Stimulated activated CD8-positive, alpha-beta memory T cell treated with anti-CD3 and anti-CD28 coated beads, Interleukin-4, amount 100 ng/mL, for 1 hour (primary cell): Measurements from ENCODE around the gene DNAJC5.
"Not testable (repeated sequence)": the region's sequence is repeated elsewhere in the genome, so short reads cannot be mapped to it uniquely, and the experiment has no call there.

Experiments used
- DNase-seq, 2 donors: peaks; one replicate each; pipeline ENCODE4 v3.0.0-alpha.2; 2020; ENCODE audit warnings: low read depth in 2 of 2, low spot score in 1 of 2

DNAJC5 gene

GRCh38 chr20:63903796-63904561 is 9.1 kb downstream of the DNAJC5 start:
- DNase-seq = no peak

DNA sequence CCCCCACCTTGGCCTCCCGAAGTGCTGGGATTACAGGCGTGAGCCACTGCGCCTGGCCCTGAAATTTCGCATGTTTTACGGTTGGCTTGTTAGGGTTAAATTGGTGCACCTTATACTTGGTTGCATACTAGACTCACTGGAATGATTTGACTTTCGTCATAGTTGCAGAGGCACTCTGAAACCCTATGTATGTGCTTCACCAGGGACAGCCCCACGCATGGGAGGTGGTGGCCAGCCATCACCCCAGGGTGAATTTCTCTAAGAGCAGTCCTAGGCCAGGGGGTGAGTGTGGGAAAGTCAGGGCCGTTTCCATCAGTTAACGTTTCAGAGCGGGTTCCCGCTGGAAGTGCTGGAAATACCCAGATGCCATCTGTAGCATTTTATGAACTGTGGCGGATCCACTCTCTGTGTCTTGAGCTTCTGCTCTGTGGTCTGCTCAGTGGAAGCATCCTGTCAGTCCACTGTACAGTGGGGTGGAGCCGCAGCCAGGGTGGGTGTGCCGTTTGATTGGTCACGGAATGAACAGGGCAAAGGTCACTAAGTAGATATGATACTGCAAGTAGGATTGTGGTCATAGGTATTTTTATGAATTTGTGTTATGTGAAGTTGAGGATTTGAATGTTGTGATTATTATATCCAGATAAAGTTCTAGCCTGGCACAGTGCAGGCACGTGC is 13.2 kb downstream of the DNAJC5 start:
- DNase-seq = no peak

DNA sequence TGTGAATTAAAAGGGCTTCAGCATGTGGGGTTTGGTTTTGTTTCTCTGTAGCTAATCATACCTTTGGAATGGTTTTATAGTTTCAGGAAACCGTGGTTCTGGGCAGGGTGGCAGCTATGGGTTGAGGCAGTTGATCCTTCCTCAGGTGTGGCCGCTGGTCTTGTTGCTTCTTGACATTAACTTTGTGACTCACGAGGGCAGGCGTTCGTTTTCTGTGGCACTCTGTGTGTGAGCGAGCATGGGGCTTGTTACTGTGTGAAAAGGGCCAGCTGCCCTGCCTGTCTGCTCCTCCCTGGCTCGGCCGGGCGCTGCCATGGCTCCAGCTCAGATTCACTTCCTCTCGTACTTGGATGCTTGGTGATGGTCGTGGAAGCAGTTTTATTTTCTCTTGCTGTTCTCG is 16.2 kb downstream of the DNAJC5 start:
- no peak for DNase-seq

GRCh38 chr20:63913768-63914167 is 18.8 kb downstream of the DNAJC5 start:
- DNase-seq = no peak

GRCh38 chr20:63915471-63915870 is 20.5 kb downstream of the DNAJC5 start:
- no peak for DNase-seq

DNA sequence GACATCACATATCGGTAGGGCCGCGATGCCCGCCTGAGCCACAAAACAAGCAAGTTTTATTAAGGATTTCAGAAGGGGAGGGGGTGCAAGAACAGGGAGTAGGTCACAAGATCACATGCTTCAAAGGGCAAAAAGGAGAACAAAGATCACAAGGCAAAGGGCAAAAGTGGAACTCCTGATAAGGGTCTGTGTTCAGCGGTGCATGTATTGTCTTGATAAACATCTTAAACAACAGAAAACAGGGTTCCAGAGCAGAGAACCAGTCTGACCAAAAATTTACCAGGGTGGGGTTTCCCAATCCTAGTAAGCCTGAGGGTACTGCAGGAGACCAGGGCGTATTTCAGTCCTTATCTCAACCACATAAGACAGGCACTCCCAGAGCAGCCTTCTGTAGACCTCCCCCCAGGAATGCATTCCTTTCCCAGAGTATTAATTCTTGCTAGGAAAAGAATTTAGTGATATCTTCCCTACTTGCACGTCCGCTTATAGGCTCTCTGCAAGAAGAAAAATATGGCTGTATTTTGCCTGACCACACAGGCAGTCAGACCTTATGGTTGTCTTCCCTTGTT is 21.5 kb downstream of the DNAJC5 start:
- not testable (repeated sequence) for DNase-seq

- no peak for DNase-seq
Measured at GRCh38 chr20:63917811-63918210, 22.9 kb downstream of the DNAJC5 start.

DNA sequence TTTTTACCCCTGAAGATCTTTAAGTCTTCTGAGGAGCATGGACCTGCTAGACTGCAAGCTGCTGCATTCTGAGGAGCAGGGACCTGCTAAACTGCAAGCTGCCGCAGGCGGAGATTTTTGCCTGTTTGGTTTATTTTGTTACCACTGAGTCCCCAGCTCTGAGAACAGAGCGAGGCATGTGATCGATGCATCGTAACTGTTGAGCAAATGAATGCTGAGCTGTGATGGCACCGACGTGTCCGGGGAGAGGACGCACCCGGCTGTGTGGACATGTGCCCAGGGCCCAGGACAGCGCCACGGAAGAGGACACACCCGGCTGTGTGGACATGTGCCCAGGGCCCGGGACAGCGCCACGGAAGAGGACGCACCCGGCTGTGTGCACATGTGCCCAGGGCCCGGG is 24.2 kb downstream of the DNAJC5 start:
- DNase-seq = no peak

DNA sequence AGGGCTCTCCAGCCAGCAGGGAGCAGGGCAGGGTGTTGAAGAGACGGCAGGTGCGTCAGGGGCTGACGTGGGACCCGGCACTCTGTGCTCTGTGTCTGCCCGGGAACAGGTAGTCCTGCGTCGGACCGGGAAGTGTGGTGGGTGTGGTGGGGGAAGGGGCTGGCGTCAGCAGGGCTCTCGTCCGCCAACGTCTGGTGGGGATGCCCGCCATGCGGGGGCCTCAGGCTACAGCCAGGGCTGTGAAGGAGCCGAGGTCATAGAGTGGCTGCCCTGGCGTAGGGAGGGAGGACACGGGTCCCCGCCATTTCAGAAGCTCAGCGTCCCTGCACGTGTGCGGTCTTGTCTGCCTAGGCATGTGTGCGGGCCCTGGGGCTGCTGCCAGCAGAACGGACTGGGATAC is 25.3 kb downstream of the DNAJC5 start:
- no peak for DNase-seq

- no peak for DNase-seq
Measured at GRCh38 chr20:63923651-63924050, 28.7 kb downstream of the DNAJC5 start.

GRCh38 chr20:63924241-63924640 is 29.3 kb downstream of the DNAJC5 start:
- no peak for DNase-seq

- no peak for DNase-seq
Measured at GRCh38 chr20:63926298-63926697, 31.4 kb downstream of the DNAJC5 start.

DNA sequence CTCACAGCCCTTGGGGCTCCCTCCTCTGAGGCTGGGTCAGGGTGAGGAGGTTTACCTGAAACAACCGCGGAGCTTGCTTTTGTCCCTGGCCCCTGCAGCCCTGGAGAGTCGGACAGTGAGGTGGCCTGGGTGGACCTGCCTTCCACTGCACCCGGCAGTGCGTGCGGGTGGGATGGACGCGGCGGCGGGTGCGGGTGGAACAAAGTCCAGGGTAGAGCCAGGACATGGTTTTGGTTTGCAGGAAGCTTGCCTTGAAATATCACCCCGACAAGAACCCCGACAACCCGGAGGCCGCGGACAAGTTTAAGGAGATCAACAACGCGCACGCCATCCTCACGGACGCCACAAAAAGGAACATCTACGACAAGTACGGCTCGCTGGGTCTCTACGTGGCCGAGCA is 34.1 kb downstream of the DNAJC5 start:
- DNase-seq = no peak

DNA sequence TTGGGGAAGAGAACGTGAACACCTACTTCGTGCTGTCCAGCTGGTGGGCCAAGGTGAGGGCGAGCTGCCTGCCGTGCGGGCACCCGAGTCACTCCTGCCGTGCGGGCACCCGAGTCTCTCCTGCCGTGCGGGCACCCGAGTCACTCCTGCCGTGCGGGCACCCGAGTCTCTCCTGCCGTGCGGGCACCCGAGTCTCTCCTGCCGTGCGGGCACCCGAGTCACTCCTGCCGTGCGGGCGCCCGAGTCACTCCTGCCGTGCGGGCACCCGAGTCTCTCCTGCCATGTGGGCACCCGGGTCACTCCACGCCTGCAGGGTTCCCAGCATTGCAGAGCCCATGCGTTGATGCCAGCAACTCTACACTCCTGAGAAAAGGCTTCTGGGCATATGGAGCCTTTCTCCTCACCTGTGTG is 34.6 kb downstream of the DNAJC5 start:
- DNase-seq = not testable (repeated sequence)

- DNase-seq = no peak
Measured at GRCh38 chr20:63930971-63931553, 36.1 kb downstream of the DNAJC5 start.

DNA sequence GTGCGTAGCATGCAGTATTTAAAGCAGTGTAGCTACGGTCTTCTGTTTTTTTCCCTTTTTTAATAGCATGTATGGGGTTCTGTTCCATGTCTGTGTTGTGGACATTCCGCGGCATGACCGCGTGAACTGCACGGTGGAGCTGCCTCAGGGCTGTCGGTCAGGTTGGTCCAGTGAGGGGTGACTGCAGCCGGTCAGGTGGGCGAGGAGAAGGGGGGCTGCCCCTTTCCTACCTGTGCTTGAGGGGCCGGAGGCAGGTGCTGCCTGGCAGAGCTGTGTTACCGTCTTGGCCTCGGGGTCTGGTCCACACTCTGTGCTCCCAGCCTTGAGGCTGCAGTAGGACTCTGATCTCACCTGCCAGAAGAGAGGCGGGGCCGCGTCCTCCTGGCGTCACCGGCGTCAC is 36.8 kb downstream of the DNAJC5 start:
- no peak for DNase-seq

DNA sequence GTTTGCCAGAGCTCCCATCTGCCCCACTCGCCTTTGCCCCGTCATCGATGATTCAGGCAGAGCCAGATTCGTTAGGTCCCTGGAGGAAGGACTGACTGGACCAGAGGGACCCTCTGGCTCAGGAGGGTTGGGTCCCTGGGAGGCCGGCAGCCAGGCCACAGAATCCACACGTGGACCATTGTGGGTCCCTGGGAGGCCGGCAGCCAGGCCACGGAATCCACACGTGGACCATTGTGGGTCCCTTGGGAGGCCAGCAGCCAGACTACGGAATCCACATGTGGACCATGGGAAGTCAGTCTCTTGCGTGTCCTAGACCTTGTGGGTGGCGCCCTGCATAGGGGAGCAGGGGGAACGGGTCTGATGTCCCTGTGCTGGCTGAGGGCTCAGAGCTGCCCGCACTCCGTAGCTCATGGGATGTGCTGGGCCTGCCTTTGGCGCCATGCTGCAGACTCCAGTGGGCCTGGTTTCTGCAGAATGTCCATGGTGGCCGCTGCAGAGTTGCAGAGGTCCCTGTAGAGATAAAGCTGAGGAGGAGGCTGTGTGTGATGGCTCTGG is 37.8 kb downstream of the DNAJC5 start:
- DNase-seq = no peak

DNA sequence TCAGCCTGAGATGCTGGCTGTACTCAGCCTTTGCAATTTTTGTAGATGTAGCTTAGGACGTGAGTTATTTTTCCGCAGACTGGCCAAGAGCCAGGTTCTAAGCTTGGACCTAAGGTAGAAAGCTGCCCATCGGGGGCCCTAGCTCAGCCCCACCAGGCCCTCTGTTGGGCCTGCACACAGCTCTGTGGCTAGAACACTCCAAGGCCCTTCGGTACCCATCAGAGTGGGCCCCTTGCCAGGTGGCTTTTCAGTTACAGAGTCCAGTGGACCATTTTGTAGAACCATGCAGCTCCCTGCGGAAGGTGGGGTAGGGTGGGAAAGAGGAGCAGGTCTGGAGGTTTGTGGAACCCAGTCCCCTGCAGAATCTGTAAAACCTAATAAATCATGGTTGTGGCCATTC is 38.7 kb downstream of the DNAJC5 start:
- no peak for DNase-seq

GRCh38 chr20:63934271-63935068 is 39.5 kb downstream of the DNAJC5 start:
- DNase-seq = no peak

GRCh38 chr20:63935447-63935846 is 40.5 kb downstream of the DNAJC5 start:
- no peak for DNase-seq

DNA sequence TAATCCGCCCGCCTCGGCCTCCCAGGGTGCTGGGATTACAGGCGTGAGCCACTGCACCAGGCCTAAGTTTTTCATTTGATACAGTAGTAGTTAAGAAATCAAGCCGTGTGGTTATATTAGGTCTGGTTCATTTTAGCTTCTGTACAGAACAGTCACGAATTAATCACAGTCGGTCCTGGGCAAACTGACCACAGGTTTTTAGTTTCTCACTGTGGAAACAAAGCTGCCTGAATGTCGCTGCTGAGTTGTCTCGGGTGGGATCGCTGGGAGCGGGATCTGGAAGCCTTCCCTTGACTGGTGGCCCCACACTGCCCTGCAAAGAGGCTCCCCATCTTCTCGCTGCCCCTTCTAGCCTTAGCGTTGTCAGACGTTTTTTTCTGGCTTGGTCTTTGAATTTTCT is 42.7 kb downstream of the DNAJC5 start:
- DNase-seq = no peak
